ENCODE measurements around the gene KPNB1. TPM values are rescaled to one million over a fixed set of nuclear protein-coding genes. Genes with fewer than 3 reads are reported as not detected.

The KPNB1 gene
- polyA plus RNA-seq, 3 donors, result 5.8 to 83.3 (median 13.2) TPM

GRCh38 chr17:47717261-47717697, 67.6 kb downstream of the KPNB1 start:
- H2AFZ ChIP-seq (ENCODE audit: insufficient read depth, low read depth, low read length, poor library complexity, severe bottlenecking), result no peak overlapping the region
- no peak overlapping the region for H3K27ac Mint-ChIP-seq

GRCh38 chr17:47717979-47718621, 68.4 kb downstream of the KPNB1 start:
- Mint-ChIP-seq H3K27me3 (ENCODE audit: low read depth in 3 of 3) (peaks cover 62 to 66% (median 63%) of the 10 kb centered on the region in 3 donors), H3K4me3 (peak overlapping the region in 1 of 2 donors; percentile 72), H3K27ac (peak overlapping the region in 1 of 7 donors; percentile 16), H3K36me3 (no peaks in the 10 kb centered on the region), H3K9me3 (peaks cover 0 to 3% (median 0%) of the 10 kb centered on the region in 7 donors), H3K4me1 (peaks cover 22% of the 10 kb centered on the region)
- no peaks in the 10 kb centered on the region for H3K9me3 ChIP-seq (replicated peaks in 1 of 2; ENCODE audit: control insufficient read depth in 1 of 2, insufficient read depth in 1 of 2, low read length in 2 of 2)
- H3K36me3 ChIP-seq (replicated peaks in 1 of 2; ENCODE audit: control insufficient read depth in 1 of 2, insufficient read depth in 2 of 2, low read length in 2 of 2), result no peaks in the 10 kb centered on the region
- TF ChIP-seq CTCF (IDR thresholded peaks at IDR 0.05), result no peak
- peaks cover 5 to 8% of the 10 kb centered on the region in 2 donors for H3K4me1 ChIP-seq (ENCODE audit: control insufficient read depth in 1 of 2, insufficient read depth in 2 of 2, low read length in 2 of 2)
- no peak overlapping the region for H3K27ac ChIP-seq (ENCODE audit: low read depth in 1 of 2, low read length in 2 of 2)
- H3K79me2 ChIP-seq (ENCODE audit: insufficient read depth, low read length), result no peaks in the 10 kb centered on the region
- H3K4me2 ChIP-seq (replicated peaks; ENCODE audit: extremely low read depth, low read length, poor library complexity, severe bottlenecking), result no peak overlapping the region
- WGBS (ENCODE audit: insufficient coverage), result 51% methylated on average over 7 of the region's 9 CpGs
- H2AFZ ChIP-seq (ENCODE audit: insufficient read depth, low read depth, low read length, poor library complexity, severe bottlenecking), result no peak overlapping the region
- no peak overlapping the region for H3K9ac ChIP-seq (ENCODE audit: insufficient read depth, low read length, poor library complexity, severe bottlenecking)
- intact Hi-C loops (cut with micrococcal nuclease), result no loop called here
- no peak for DNase-seq
- peaks cover 23 to 53% of the 10 kb centered on the region in 2 donors for H3K27me3 ChIP-seq (ENCODE audit: control insufficient read depth in 2 of 2, insufficient read depth in 2 of 2, low read length in 2 of 2)
- H3K4me3 ChIP-seq (replicated peaks in 1 of 3; ENCODE audit: low read depth in 2 of 3, low read length in 3 of 3), result no peak overlapping the region
- no peaks in the 10 kb centered on the region for H4K20me1 ChIP-seq (ENCODE audit: insufficient read depth, low read length)

More at GRCh38 chr17:47717261-47717697, 67.6 kb downstream of the KPNB1 start:
- Histone ChIP-seq H3K27ac (ENCODE audit: low read depth in 1 of 2, low read length in 2 of 2) (no peak overlapping the region), H3K27me3 (ENCODE audit: control insufficient read depth in 2 of 2, insufficient read depth in 2 of 2, low read length in 2 of 2) (peaks cover 21 to 50% of the 10 kb centered on the region in 2 donors), H3K9ac (ENCODE audit: insufficient read depth, low read length, poor library complexity, severe bottlenecking) (no peak overlapping the region), H3K9me3 (replicated peaks in 1 of 2; ENCODE audit: control insufficient read depth in 1 of 2, insufficient read depth in 1 of 2, low read length in 2 of 2) (no peaks in the 10 kb centered on the region), H3K4me2 (replicated peaks; ENCODE audit: extremely low read depth, low read length, poor library complexity, severe bottlenecking) (no peak overlapping the region), H3K4me3 (replicated peaks in 1 of 3; ENCODE audit: low read depth in 2 of 3, low read length in 3 of 3) (no peak overlapping the region), H3K4me1 (ENCODE audit: control insufficient read depth in 1 of 2, insufficient read depth in 2 of 2, low read length in 2 of 2) (peaks cover 5 to 14% of the 10 kb centered on the region in 2 donors), H4K20me1 (ENCODE audit: insufficient read depth, low read length) (no peaks in the 10 kb centered on the region), H3K36me3 (replicated peaks in 1 of 2; ENCODE audit: control insufficient read depth in 1 of 2, insufficient read depth in 2 of 2, low read length in 2 of 2) (no peaks in the 10 kb centered on the region), H3K79me2 (ENCODE audit: insufficient read depth, low read length) (no peaks in the 10 kb centered on the region)
- TF ChIP-seq CTCF (IDR thresholded peaks at IDR 0.05), result peak; percentile 46
- intact Hi-C loops (cut with micrococcal nuclease), result no loop called here
- H3K27me3 Mint-ChIP-seq (ENCODE audit: low read depth in 3 of 3), result peaks cover 54 to 65% (median 57%) of the 10 kb centered on the region in 3 donors
- no CpG with 5 or more reads among the region's 2 CpGs for WGBS (ENCODE audit: insufficient coverage)
- H3K36me3 Mint-ChIP-seq, result no peaks in the 10 kb centered on the region
- no peak overlapping the region for H3K4me3 Mint-ChIP-seq
- H3K4me1 Mint-ChIP-seq, result peaks cover 24% of the 10 kb centered on the region
- H3K9me3 Mint-ChIP-seq, result peaks cover 0 to 3% (median 0%) of the 10 kb centered on the region in 7 donors
- no peak for DNase-seq

Measured in CD14-positive monocyte (primary cell).